CD4-positive, alpha-beta memory T cell (primary cell): ENCODE results near the gene B3GALNT2. TPM values are rescaled to one million over a fixed set of nuclear protein-coding genes. Genes with fewer than 3 reads are reported as not detected.
"Not testable (repeated sequence)": the region's sequence is repeated elsewhere in the genome, so short reads cannot be mapped to it uniquely, and the experiment has no call there.

ENCODE experiments used
- CTCF ChIA-PET: fragments of 350-600 bp; sonication (Branson Sonifier 250); formaldehyde crosslinking; loops from one replicate; lab custom pipeline; 2021; ENCODE audit warnings: inconsistent platforms; ENCODE audit not compliant: partially characterized antibody; lab: Charles Lee
- POLR2A ChIA-PET: fragments of 350-600 bp; sonication (Branson Sonifier 250); formaldehyde crosslinking; loops from one replicate; lab custom pipeline; 2021; ENCODE audit not compliant: partially characterized antibody; lab: Charles Lee
- DNase-seq, 5 donors: peaks; one replicate each; pipeline versions ENCODE4 v3.0.0 to v3.0.0-alpha.2; 2020 to 2022; ENCODE audit warnings: mixed read lengths in 1 of 5
- H3K27ac ChIP-seq: one replicate; pipeline ENCODE4 v1.7.0; 2013; ENCODE audit warnings: low read depth, low read length
- H3K27me3 ChIP-seq: 2 replicates; pipeline ENCODE4 v1.7.0; 2013; ENCODE audit warnings: mild to moderate bottlenecking, low read length, moderate library complexity; ENCODE audit not compliant: insufficient read depth
- H3K36me3 ChIP-seq: 2 replicates; pipeline ENCODE4 v1.7.0; 2013; ENCODE audit warnings: mild to moderate bottlenecking, low read length, moderate library complexity; ENCODE audit not compliant: insufficient read depth
- H3K4me1 ChIP-seq: 2 replicates; pipeline ENCODE4 v1.7.0; 2013; ENCODE audit warnings: mild to moderate bottlenecking, low read length, moderate library complexity; ENCODE audit not compliant: insufficient read depth
- H3K4me3 ChIP-seq, 2 donors: one replicate each; pipeline ENCODE4 v1.7.0; 2013; ENCODE audit warnings: low read length in 2 of 2, mild to moderate bottlenecking in 1 of 2
- H3K9me3 ChIP-seq, 2 donors: one replicate each; pipeline ENCODE4 v1.7.0; 2013; ENCODE audit warnings: low read length in 2 of 2, control low read depth in 1 of 2; ENCODE audit not compliant: control insufficient read depth in 1 of 2
- H3K27ac Mint-ChIP-seq, 7 donors: one replicate each; pipeline ENCODE4 v1.8.0; 2020 to 2021; ENCODE audit warnings: mixed read lengths in 7 of 7, mild to moderate bottlenecking in 6 of 7, inconsistent platforms in 3 of 7, moderate library complexity in 3 of 7
- H3K27me3 Mint-ChIP-seq, 2 donors: one replicate each; pipeline ENCODE4 v1.8.0; 2020 to 2021; ENCODE audit warnings: mixed read lengths in 2 of 2
- H3K36me3 Mint-ChIP-seq, 2 donors: one replicate each; pipeline ENCODE4 v1.8.0; 2020 to 2021; ENCODE audit warnings: mixed read lengths in 2 of 2, inconsistent platforms in 1 of 2, mild to moderate bottlenecking in 1 of 2
- H3K4me1 Mint-ChIP-seq, 4 donors: one replicate each; pipeline ENCODE4 v1.8.0; 2020 to 2021; ENCODE audit warnings: mixed read lengths in 4 of 4, mild to moderate bottlenecking in 1 of 4
- H3K4me3 Mint-ChIP-seq, 8 donors: one replicate each; pipeline ENCODE4 v1.8.0; 2020 to 2021; ENCODE audit warnings: mixed read lengths in 8 of 8, mild to moderate bottlenecking in 7 of 8, moderate library complexity in 6 of 8, inconsistent platforms in 3 of 8
- H3K9me3 Mint-ChIP-seq, 8 donors: one replicate each; pipeline ENCODE4 v1.8.0; 2020 to 2021; ENCODE audit warnings: mixed read lengths in 8 of 8, mild to moderate bottlenecking in 5 of 8, inconsistent platforms in 3 of 8, moderate library complexity in 1 of 8
- intact Hi-C: fragments of 100-400 bp; cut with micrococcal nuclease; formaldehyde crosslinking; loops from one replicate; pipeline ENCODE4 v1.15.1; 2023
- polyA plus RNA-seq, 2 donors: library from polyadenylated mRNA; unstranded; fragments of 300-500 nt; fragmentation: Illumina TruSeq; gene quantifications; one replicate each; pipeline ENCODE4 v1.2.3, GENCODE V29; 2021
- total RNA-seq, 2 experiments: library from RNA; stranded (reverse); gene quantifications; one replicate each; pipeline ENCODE4 v1.2.3, GENCODE V29; 2021

B3GALNT2 gene
- total and polyA plus RNA-seq, 4 experiments from 2014 or later: 6.3 to 12.1 (median 9.1) TPM

DNA sequence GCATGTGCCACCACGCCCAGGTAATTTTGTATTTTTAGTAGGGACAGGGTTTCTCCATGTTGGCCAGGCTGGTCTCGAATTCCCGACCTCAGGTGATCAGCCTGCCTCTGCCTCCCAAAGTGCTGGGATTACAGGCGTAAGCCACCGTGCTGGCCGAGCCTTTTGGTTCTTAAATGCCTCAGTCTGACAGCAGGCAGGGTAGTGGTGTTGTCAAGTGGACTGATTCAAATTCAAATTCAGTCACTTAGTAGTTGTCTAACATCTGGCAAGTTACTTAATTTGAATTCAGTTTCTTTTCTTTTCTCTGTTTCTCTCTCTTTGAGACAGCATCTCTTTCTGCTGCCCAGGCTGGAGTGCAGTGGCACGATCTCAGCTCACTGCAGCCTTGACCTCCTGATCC, 38.6 kb upstream of the B3GALNT2 start:
- H3K4me3 Mint-ChIP-seq, H3K36me3 ChIP-seq, H3K27me3 ChIP-seq, H3K27ac ChIP-seq, H3K27me3 Mint-ChIP-seq, H3K4me1 Mint-ChIP-seq, CTCF ChIA-PET, H3K4me3 ChIP-seq, intact Hi-C loops, POLR2A ChIA-PET, H3K27ac Mint-ChIP-seq, H3K9me3 Mint-ChIP-seq, H3K9me3 ChIP-seq, H3K36me3 Mint-ChIP-seq, DNase-seq, H3K4me1 ChIP-seq: not testable (repeated sequence)

DNA sequence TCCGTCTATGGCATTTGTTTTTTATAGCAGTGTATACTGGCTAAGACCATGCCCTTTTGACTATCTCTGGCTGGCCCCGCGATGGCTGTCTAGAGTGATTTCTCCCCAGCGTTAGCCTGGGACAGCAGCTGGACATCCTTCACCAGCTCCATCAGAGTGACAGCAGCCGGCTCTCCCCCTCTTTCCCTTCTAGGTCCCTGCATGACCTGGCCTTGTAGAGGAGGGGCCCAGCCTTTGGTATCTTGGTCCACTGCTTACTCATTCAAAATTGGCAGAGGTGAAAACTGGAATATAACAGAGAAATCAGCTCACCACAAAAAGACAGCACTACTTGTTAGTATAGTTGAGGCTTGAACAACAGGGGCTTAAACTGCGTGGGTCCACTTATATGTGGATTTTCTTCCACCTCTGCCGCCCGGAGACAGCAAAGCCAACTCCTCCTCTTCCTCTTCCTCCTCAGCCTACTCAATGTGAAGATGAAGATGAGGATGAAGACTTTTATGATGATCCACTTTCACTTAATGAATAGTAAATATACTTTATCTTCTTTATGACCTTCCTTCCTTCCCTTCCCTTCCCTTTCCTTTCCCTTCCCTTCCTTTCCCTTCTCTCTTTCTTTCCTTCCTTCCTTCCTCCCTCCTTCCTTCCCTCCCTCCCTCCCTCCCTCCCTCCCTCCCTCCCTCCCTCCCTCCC, 29.4 kb upstream of the B3GALNT2 start:
- Histone ChIP-seq H3K4me1 (no peaks in the 10 kb centered on the region), H3K4me3 (no peak overlapping the region), H3K27ac (no peak overlapping the region), H3K9me3 (no peaks in the 10 kb centered on the region), H3K27me3 (no peaks in the 10 kb centered on the region), H3K36me3 (no peaks in the 10 kb centered on the region)
- ChIA-PET POLR2A (no interaction called here), CTCF (no interaction called here)
- no peak for DNase-seq
- no peaks in the 10 kb centered on the region for H3K4me1 Mint-ChIP-seq
- no peak overlapping the region for H3K4me3 Mint-ChIP-seq
- H3K27me3 Mint-ChIP-seq: peaks cover 0 to 1% of the 10 kb centered on the region in 2 donors
- H3K9me3 Mint-ChIP-seq: no peaks in the 10 kb centered on the region
- H3K27ac Mint-ChIP-seq: no peak overlapping the region
- no peaks in the 10 kb centered on the region for H3K36me3 Mint-ChIP-seq
- intact Hi-C loops: no loop called here

DNA sequence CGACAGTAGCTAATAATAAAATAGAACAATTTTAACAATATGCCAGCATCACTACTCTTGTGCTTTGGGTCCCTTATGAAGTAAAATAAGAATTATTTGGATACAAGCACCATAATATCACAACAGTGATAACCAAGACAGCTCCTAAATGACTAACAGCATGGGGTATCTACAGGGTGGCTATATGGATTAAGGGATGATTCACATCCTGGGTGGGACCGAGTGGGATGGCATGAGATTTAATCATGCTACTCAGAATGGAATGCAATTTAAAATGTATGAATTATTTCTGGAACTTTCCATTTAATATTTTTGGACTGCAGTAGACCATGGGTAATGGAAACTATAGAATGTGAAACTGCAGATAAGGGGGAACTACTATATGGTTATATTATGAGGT, 28.1 kb upstream of the B3GALNT2 start:
- H3K36me3 ChIP-seq: no peaks in the 10 kb centered on the region
- Mint-ChIP-seq H3K27ac (no peak overlapping the region), H3K9me3 (no peaks in the 10 kb centered on the region), H3K27me3 (peaks cover 0 to 1% of the 10 kb centered on the region in 2 donors), H3K4me3 (no peak overlapping the region), H3K4me1 (no peaks in the 10 kb centered on the region), H3K36me3 (no peaks in the 10 kb centered on the region)
- no peak overlapping the region for H3K27ac ChIP-seq
- DNase-seq: no peak
- no peaks in the 10 kb centered on the region for H3K9me3 ChIP-seq
- no peaks in the 10 kb centered on the region for H3K4me1 ChIP-seq
- intact Hi-C loops: no loop called here
- no peaks in the 10 kb centered on the region for H3K27me3 ChIP-seq
- H3K4me3 ChIP-seq: no peak overlapping the region
- CTCF ChIA-PET: no interaction called here
- POLR2A ChIA-PET: no interaction called here

DNA sequence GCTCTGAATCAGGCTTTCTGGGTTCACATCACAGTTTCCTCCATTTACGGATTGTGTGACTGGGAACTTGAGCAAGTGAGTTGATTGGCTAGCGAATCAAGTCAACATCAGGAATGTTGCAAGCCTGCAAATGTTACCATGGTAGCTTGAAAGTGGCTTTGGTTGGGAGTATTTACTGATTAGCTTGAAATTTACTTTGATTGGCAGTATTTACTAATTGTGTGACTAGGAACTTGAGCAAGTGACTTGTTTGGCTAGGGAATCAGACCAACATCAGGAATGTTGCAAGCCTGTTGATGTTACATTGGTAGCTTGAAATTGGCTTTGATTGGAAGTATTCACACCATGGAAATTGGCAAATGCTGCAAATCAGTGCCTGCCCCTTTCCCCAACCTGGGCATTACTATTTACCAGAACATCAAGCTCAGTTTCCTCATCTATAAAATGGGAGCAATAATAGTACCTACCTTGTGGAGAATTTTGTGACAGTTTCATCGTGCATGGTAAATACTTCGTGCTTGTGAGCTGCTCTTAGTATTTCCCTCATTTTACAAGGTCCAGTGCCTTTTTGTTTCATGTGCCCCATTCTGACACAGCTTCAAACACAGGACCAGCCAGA, 23.1 kb upstream of the B3GALNT2 start:
- Histone ChIP-seq H3K9me3 (no peaks in the 10 kb centered on the region), H3K4me3 (no peak overlapping the region), H3K4me1 (no peaks in the 10 kb centered on the region), H3K27me3 (no peaks in the 10 kb centered on the region), H3K36me3 (no peaks in the 10 kb centered on the region), H3K27ac (no peak overlapping the region)
- ChIA-PET POLR2A (no interaction called here), CTCF (interaction anchor here (1.0 to 3.0 kb wide), 5 partner anchors 13 to 256 kb away, joined by 3 to 12 read pairs (median 4); no protein-coding TSS in a partner anchor)
- intact Hi-C loops: no loop called here
- H3K4me1 Mint-ChIP-seq: no peaks in the 10 kb centered on the region
- no peaks in the 10 kb centered on the region for H3K9me3 Mint-ChIP-seq
- peaks cover 0 to 2% of the 10 kb centered on the region in 2 donors for H3K27me3 Mint-ChIP-seq
- no peak for DNase-seq
- no peak overlapping the region for H3K27ac Mint-ChIP-seq
- H3K36me3 Mint-ChIP-seq: no peaks in the 10 kb centered on the region
- H3K4me3 Mint-ChIP-seq: no peak overlapping the region

DNA sequence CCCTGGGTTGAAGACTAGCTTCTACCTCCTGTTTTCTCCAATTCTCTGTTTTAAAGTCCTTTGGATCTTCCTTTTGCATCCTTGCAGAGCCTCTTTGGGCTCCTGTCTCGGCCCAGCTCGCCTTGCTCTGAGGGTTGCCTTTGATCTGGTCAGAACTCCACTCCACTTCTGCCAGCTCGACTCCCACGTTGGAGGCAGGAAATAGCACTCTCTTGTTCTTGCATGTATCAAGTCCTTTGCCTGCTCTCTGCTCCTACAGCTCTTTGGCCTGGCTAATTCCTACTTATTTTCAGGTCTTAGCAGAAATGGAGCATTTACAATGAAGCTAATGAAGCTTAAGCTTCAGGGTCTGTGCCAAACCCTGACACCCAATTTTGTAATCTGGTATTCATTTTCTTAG, 21.1 kb upstream of the B3GALNT2 start:
- Histone ChIP-seq H3K9me3 (no peaks in the 10 kb centered on the region), H3K4me1 (no peaks in the 10 kb centered on the region), H3K4me3 (no peak overlapping the region), H3K36me3 (no peaks in the 10 kb centered on the region), H3K27me3 (no peaks in the 10 kb centered on the region), H3K27ac (no peak overlapping the region)
- intact Hi-C loops: no loop called here
- POLR2A ChIA-PET: no interaction called here
- H3K36me3 Mint-ChIP-seq: no peaks in the 10 kb centered on the region
- no peak for DNase-seq
- peaks cover 0 to 1% (median 0%) of the 10 kb centered on the region in 8 donors for H3K9me3 Mint-ChIP-seq
- no peak overlapping the region for H3K4me3 Mint-ChIP-seq
- peak overlapping the region in 2 of 7 donors; percentile 62 to 63 for H3K27ac Mint-ChIP-seq
- CTCF ChIA-PET: interaction anchor here (0.7 kb wide), 1 partner anchor 267 kb away, joined by 3 read pairs; no protein-coding TSS in a partner anchor
- H3K4me1 Mint-ChIP-seq: no peaks in the 10 kb centered on the region
- H3K27me3 Mint-ChIP-seq: peaks cover 2 to 3% of the 10 kb centered on the region in 2 donors

DNA sequence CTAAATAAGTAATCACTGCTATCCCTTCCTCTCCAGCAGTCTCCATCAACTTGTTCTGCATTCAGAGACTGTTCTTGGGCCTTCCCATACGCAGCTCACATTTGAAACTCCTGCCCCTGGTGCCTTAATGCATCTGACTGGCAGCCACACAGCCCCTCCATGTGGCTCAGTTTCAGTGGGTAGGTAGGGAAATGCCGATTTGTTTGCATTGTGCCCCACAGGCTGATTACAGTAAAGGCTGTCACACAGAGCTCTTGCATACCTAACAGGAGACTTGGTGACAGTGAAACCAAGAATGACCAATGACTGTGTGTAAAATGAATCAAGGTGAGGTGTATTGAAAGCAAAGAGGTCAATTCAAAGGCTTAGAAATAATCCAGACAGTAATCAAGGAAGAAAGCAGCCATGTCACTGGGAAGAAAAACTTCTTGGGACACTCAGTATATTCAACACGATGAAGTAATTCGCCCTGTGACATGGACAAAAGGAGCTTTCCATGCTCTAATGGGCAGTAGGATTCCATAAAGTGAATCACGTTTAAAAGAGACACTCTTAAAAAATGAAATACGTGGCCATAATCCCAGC, 12.7 kb upstream of the B3GALNT2 start:
- ChIA-PET CTCF (interaction anchor here (0.8 to 2.1 kb wide), 6 partner anchors 12 to 455 kb away, joined by 3 to 13 read pairs (median 4); partner anchors contain the start of gene B3GALNT2), POLR2A (no interaction called here)
- Mint-ChIP-seq H3K4me1 (peaks cover 0 to 1% (median 0%) of the 10 kb centered on the region in 4 donors), H3K4me3 (no peak overlapping the region), H3K9me3 (peaks cover 0 to 1% (median 0%) of the 10 kb centered on the region in 8 donors), H3K27ac (no peak overlapping the region), H3K27me3 (peaks cover 2 to 4% of the 10 kb centered on the region in 2 donors), H3K36me3 (no peaks in the 10 kb centered on the region)
- intact Hi-C loops: no loop called here
- Histone ChIP-seq H3K27ac (no peak overlapping the region), H3K9me3 (no peaks in the 10 kb centered on the region), H3K27me3 (no peaks in the 10 kb centered on the region), H3K4me1 (no peaks in the 10 kb centered on the region), H3K4me3 (no peak overlapping the region), H3K36me3 (no peaks in the 10 kb centered on the region)
- DNase-seq: no peak

DNA sequence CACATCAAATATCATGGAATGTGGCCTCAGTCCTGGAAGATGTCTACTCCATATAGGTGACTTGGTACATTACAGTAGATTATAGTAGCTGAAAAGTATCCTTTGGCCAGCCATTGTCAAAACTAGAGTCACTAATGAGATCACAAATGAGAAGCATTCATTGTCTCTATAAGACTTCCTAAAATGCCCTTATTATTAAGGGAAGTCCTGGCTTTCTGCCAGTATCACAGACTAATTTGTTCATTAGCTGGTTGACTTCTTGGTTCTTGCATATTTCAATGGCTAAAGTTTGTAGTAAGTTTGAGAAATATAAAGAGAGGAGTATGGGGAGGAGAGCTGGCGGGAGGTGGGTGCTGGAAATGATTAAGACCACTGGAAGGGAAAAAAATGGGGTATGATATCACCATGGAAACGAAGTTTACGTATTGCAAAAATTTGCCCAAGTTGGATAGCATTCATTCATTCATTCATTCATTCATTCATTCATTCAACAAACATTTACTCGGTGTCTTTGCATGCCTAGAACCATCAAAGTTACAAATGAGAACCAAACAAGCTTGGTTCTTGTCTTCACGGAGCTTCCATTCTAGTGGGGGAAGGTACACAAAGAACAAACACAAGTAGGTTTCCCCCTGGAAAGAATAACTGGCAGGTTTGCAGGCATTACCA, 11.7 kb upstream of the B3GALNT2 start:
- POLR2A ChIA-PET: no interaction called here
- Mint-ChIP-seq H3K4me3 (no peak overlapping the region), H3K27me3 (peaks cover 5 to 6% of the 10 kb centered on the region in 2 donors), H3K36me3 (no peaks in the 10 kb centered on the region), H3K27ac (no peak overlapping the region), H3K9me3 (peaks cover 0 to 1% (median 0%) of the 10 kb centered on the region in 8 donors), H3K4me1 (peaks cover 0 to 1% (median 0%) of the 10 kb centered on the region in 4 donors)
- Histone ChIP-seq H3K4me3 (no peak overlapping the region), H3K4me1 (no peaks in the 10 kb centered on the region), H3K27me3 (no peaks in the 10 kb centered on the region), H3K9me3 (no peaks in the 10 kb centered on the region), H3K36me3 (no peaks in the 10 kb centered on the region), H3K27ac (no peak overlapping the region)
- no peak for DNase-seq
- CTCF ChIA-PET: interaction anchor here (0.6 to 2.9 kb wide), 8 partner anchors 11 to 990 kb away, joined by 3 to 23 read pairs (median 4); partner anchors contain the start of gene B3GALNT2
- intact Hi-C loops: no loop called here
